IPS-15b (cell line): ENCODE results near the gene MYO1C.

Source experiments
- H3K27me3 ChIP-seq: one replicate; pipeline ENCODE4 v1.6.1; 2013; ENCODE audit warnings: low read length; ENCODE audit not compliant: control insufficient read depth, insufficient read depth
- H3K36me3 ChIP-seq: one replicate; pipeline ENCODE4 v1.6.1; 2013; ENCODE audit warnings: low read length; ENCODE audit not compliant: control insufficient read depth, insufficient read depth
- H3K4me1 ChIP-seq: one replicate; pipeline ENCODE4 v1.6.1; 2013; ENCODE audit warnings: mild to moderate bottlenecking, low read length; ENCODE audit not compliant: control insufficient read depth, insufficient read depth
- H3K4me3 ChIP-seq: one replicate; pipeline ENCODE4 v1.5.1; 2013; ENCODE audit warnings: low read depth, low read length
- H3K9ac ChIP-seq: one replicate; pipeline ENCODE4 v1.6.1; 2013; ENCODE audit warnings: low read depth, mild to moderate bottlenecking, low read length
- H3K9me3 ChIP-seq: one replicate; pipeline ENCODE4 v1.6.1; 2013; ENCODE audit warnings: mild to moderate bottlenecking, low read length; ENCODE audit not compliant: control insufficient read depth, insufficient read depth

The MYO1C gene

GRCh38 chr17:1475321-1475854 lies 17.1 kb downstream of the MYO1C start:
- Histone ChIP-seq H3K36me3 (peaks cover 43% of the 10 kb centered on the region), H3K4me1 (no peaks in the 10 kb centered on the region), H3K9me3 (no peaks in the 10 kb centered on the region)

GRCh38 chr17:1474402-1475189 lies 17.9 kb downstream of the MYO1C start:
- no peaks in the 10 kb centered on the region for H3K9me3 ChIP-seq
- peaks cover 41% of the 10 kb centered on the region for H3K36me3 ChIP-seq
- no peaks in the 10 kb centered on the region for H3K27me3 ChIP-seq
- no peak overlapping the region for H3K4me3 ChIP-seq
- H3K9ac ChIP-seq: no peak overlapping the region
- H3K4me1 ChIP-seq: no peaks in the 10 kb centered on the region

More at GRCh38 chr17:1475321-1475854, 17.1 kb downstream of the MYO1C start:
- Histone ChIP-seq H3K4me3 (no peak overlapping the region), H3K27me3 (no peaks in the 10 kb centered on the region), H3K9ac (no peak overlapping the region)

DNA sequence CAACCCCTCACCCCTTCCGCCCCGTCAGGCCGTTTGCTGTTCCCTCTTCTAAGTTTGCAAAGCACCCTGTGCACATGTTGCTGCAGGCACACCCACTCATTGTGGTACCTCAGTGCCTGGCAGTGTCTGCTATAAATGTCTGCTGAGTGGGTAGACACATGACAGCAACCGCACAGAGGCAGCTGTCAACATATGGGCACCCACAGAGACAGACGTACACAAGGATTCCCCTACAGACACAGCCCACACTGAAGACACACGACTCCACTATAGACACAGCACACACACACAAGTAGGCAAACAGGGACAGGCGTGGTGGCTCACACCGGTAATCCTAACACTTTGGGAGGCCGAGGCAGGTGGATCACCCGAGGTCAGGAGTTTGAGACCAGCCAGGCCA lies 18.6 kb downstream of the MYO1C start:
- H3K4me1 ChIP-seq: no peaks in the 10 kb centered on the region
- H3K27me3 ChIP-seq: no peaks in the 10 kb centered on the region
- H3K9ac ChIP-seq: no peak overlapping the region
- no peaks in the 10 kb centered on the region for H3K9me3 ChIP-seq
- H3K36me3 ChIP-seq: peaks cover 35% of the 10 kb centered on the region
- H3K4me3 ChIP-seq: no peak overlapping the region

GRCh38 chr17:1473170-1473569 lies 19.3 kb downstream of the MYO1C start:
- Histone ChIP-seq H3K4me1 (no peaks in the 10 kb centered on the region), H3K36me3 (peaks cover 41% of the 10 kb centered on the region), H3K27me3 (no peaks in the 10 kb centered on the region), H3K9ac (no peak overlapping the region), H3K9me3 (no peaks in the 10 kb centered on the region), H3K4me3 (no peak overlapping the region)

- H3K36me3 ChIP-seq: peaks cover 37% of the 10 kb centered on the region
- no peak overlapping the region for H3K9ac ChIP-seq
- H3K9me3 ChIP-seq: no peaks in the 10 kb centered on the region
- no peaks in the 10 kb centered on the region for H3K4me1 ChIP-seq
- H3K4me3 ChIP-seq: no peak overlapping the region
- no peaks in the 10 kb centered on the region for H3K27me3 ChIP-seq
Measured at GRCh38 chr17:1471911-1472821, 20.3 kb downstream of the MYO1C start.

GRCh38 chr17:1471490-1471889 lies 21.0 kb downstream of the MYO1C start:
- Histone ChIP-seq H3K27me3 (no peaks in the 10 kb centered on the region), H3K4me1 (no peaks in the 10 kb centered on the region), H3K9ac (no peak overlapping the region), H3K4me3 (no peak overlapping the region), H3K9me3 (no peaks in the 10 kb centered on the region), H3K36me3 (peaks cover 33% of the 10 kb centered on the region)

- Histone ChIP-seq H3K36me3 (peaks cover 33% of the 10 kb centered on the region), H3K9me3 (no peaks in the 10 kb centered on the region), H3K4me3 (no peak overlapping the region), H3K27me3 (no peaks in the 10 kb centered on the region), H3K4me1 (no peaks in the 10 kb centered on the region), H3K9ac (no peak overlapping the region)
Measured at GRCh38 chr17:1470755-1471462, 21.6 kb downstream of the MYO1C start.

DNA sequence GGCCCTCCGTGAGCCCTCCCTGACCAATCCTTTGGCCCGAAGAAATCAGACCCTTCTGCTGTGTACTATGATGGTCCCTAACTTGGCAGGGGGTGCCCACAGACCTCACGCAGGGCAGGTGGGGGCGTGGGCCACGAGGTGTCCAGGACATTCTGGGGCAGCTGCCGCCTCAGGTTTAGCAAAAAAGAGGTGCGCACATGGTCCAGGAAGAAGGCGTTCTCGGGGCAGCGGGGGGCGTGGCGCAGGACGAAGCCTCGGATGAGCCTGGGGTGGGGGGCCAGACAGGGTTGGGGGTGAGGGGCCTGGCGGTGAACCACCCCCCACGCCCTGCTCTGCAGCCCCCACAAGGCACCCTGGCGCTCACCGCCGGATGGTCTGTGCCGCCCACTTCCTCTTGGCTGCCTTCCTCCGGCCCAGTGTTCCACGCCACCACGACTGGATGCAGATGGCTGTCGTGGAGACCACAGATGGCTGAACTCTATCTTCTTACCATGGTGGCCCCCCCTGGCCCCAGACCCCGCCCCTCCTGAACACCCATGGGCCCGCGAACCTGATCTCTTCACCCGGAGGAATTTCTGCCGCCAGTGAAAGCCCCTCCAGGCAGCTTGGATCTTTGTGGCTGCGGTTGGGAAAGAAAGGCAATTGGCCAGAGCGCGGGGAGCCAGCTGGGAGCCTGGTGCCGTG lies 22.3 kb downstream of the MYO1C start:
- H3K9me3 ChIP-seq: no peaks in the 10 kb centered on the region
- peaks cover 32% of the 10 kb centered on the region for H3K36me3 ChIP-seq
- no peak overlapping the region for H3K4me3 ChIP-seq
- H3K27me3 ChIP-seq: no peaks in the 10 kb centered on the region
- no peaks in the 10 kb centered on the region for H3K4me1 ChIP-seq
- no peak overlapping the region for H3K9ac ChIP-seq

DNA sequence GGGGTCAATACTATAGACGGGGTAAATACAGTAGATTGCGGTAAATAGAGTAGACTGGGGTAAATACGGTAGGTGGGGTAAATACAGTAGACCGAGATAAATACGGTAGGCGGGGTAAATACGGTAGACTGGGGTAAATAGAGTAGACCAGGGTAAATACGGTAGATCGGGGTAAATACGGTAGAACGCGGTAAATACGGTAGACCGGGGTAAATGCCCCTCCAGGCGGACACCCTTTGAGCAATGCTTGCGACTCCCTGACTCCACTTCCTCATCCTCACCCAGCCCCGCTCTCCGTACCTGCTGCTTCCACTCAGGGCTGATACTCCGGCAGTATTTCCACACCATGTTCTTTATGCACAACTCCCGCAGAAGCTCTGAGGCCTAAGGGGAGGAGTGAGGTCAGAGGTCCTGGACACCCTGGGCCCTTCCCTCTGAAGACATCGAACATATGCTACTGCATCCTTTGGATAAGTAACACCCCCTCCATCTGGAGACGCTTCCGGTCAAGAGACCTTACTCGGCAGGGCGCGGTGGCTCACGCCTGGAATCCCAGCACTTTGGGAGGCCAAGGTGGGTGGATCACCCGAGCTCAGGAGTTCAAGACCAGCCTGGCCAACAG lies 23.1 kb downstream of the MYO1C start:
- no peak overlapping the region for H3K9ac ChIP-seq
- H3K4me3 ChIP-seq: no peak overlapping the region
- no peaks in the 10 kb centered on the region for H3K27me3 ChIP-seq
- no peaks in the 10 kb centered on the region for H3K9me3 ChIP-seq
- H3K4me1 ChIP-seq: no peaks in the 10 kb centered on the region
- H3K36me3 ChIP-seq: peaks cover 25% of the 10 kb centered on the region

DNA sequence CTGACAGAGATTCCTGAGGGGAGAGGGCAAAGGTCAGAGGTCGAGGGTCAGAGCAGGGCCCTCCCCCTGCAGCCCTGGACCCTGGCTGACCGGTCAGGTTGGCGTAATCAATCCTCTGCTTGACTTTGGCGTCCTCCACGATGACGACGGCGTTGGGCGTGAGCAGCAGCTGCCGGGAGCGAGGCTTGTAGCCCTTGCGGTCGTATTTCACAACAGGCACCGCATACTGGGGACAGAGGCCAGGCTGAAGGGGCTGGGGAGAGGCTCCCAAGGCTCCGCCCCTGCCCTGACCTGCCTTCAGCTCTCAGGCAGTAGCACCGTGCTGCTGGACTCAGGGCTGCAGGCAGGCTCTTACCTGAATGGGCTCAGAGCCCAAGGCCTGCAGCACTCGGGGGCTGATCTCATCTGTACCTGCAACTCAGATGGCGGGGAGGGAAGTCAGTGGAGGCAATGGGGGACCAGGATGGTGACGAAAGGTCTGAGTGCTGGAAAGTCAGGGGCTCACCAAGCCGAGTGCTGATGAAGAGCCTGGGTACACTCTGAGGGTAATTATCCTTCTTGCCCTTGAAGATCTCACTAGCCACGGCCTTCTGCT lies 24.5 kb downstream of the MYO1C start:
- Histone ChIP-seq H3K9me3 (no peaks in the 10 kb centered on the region), H3K36me3 (peaks cover 20% of the 10 kb centered on the region), H3K4me1 (no peaks in the 10 kb centered on the region)

More for the DNA sequence above, 24.5 kb downstream of the MYO1C start:
- Histone ChIP-seq H3K27me3 (no peaks in the 10 kb centered on the region), H3K9ac (no peak overlapping the region), H3K4me3 (no peak overlapping the region)
